GM18873 (cell line): ENCODE data around the gene NCBP2.

ENCODE experiments used
- ATAC-seq: cut with Tn5 transposase; IDR thresholded peaks from one replicate; pipeline ENCODE4 v1.9.1; 2021; ENCODE audit warnings: mild to moderate bottlenecking, moderate library complexity, moderate number of reproducible peaks; ENCODE audit not compliant: unreplicated experiment, low FRiP score

Gene NCBP2

DNA sequence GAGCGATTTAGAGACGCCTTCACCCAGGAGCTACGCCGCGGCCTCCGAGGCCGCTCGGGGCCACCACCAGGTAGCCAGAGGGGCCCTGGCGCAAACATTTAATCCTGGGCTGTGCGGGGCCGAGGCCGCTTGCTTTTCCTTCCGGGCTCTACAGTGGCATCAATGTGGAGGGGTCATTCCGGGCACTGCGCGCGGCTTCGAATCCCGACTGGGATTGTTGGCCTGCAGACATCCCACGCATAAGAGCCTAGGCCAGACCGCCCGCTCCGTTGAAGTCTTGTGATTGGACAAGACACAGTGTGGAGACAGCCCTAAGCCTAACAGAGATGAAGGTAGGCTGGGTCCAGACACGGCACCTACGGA is 568 bp upstream of the NCBP2 start:
- ATAC-seq, result peak; percentile 11

DNA sequence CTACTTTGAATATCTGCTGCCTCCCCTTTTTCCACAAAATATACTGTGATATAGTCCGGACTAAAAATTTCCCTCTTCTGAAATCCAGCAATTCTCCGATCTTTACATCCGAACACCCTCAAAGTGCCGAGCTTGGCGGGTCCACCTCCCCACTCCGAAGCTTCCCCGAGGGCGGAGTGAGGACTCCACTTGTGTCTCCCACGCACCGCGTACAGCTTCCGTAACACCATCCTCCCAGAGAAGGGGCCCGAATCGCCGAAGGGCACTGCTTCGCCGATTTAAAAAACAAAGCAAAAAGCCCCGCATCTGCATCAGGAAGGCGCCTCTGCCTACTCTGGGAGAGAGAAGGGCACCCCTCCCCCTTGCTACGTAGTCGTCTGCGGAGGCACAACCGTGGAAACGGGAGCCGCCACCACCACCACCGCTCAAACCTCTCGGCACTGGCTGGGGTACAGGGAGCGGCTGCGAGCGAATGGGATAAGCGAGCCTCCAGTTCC is 551 bp downstream of the NCBP2 start:
- ATAC-seq, result peak; percentile 20

DNA sequence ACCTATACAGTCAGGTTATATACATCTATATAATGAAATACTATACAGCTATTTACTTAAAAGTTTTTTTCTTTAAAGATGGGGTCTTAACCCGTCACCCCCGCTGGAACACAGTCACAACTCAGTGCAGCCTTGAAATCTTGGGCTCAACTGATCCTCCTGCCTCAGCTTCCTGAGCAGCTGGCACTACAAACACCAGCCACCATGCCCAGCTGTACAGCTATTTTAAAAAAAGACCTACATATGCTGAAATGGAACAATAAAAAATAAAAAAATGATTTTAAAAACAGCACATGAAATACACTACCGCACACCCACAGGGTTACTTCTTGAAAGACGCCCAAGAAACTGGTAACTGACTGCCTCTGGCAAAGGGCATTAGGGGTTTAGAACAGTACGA is 3.8 kb downstream of the NCBP2 start:
- no peak for ATAC-seq

DNA sequence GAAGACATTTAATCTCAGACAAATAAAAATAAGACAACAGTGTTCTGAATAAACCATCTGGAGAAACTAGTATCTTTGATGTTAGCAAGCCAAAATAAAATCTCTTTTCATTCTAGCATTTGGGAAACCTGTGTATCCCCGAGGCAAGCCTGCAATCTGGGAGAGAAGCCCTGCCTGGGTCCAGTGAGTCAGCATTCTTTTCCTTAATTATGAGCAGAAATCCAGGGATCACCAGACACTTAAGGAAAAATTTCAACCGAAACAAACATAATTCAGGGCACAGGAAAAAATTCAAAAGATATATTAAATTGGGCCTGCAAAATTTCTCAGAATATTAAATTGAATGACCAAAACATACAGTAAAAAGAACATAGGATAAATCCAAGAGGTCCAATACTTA is 4.2 kb downstream of the NCBP2 start:
- no peak for ATAC-seq

DNA sequence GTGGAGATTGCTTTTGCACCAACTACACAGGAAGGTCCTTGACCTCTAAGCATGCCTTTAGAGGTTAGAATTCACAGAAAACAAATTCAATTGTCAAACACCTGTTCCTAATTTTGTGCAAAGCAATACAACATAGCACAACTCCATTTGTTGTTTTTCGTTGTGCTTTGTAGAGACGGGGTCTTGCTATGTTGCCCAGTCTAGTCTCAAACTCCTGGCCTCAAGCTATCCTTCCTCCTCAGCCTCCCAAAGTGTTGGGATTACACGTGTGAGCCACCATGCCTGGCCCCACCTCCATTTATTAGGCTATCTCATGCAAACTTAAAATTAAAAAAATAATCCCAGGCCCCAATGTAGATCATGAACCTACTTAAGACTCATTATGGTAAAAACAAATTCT is 6.0 kb downstream of the NCBP2 start:
- no peak for ATAC-seq

DNA sequence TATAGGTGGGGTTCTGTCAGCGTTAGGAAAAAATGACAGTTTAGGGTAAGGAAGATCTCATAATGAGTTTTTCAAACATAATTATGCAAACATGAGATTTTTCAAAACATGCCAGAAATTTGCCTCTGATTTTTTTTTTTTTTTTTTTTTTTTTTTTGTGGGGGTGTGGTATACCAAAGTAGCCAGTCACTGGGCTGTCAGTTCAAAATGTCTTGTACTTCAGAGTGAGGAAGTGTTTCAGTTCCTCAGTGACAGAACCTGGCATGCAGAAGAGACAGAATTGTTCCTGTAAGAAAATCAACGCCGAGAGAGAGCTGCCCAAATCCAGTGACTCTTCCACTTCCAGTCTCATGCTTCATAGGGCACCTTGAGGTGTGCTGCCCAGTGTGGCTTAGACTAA is 9.7 kb downstream of the NCBP2 start:
- ATAC-seq, result no peak

DNA sequence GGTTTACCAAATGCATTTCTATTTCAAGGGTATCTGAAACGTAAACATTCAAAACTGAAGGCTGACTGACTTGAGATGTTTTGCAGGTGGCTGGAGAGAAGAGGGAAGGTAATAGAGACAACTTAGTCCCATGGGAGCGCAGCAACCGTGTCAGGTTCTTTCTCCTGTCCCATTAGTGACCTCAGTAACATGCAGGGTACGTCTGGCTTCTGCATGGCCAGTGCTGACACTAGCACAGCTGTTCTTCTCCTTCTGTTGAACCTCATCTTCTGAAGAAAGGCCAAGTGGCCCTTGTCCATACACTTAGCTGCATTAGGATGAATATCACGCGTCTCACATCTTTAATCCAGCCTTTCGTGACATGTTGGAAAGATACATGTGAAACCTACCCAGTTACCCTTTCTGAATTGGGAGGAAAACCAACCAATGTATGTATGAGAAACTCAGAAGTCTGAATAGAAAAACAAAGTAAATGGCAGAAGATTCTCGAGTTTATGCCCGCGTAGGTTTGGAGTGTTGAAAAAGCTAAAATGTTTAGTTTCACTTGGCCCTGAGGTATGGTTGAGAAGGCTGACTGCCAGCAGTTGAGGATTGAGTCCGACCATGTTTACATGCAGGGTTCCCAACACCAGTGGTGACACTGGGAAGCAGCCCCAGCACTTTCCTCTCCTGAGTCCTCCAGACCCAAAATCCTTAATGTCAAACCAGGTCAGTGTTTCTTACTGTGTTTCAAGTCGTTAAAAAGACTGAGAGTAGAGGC is 10.3 kb downstream of the NCBP2 start:
- no peak for ATAC-seq

DNA sequence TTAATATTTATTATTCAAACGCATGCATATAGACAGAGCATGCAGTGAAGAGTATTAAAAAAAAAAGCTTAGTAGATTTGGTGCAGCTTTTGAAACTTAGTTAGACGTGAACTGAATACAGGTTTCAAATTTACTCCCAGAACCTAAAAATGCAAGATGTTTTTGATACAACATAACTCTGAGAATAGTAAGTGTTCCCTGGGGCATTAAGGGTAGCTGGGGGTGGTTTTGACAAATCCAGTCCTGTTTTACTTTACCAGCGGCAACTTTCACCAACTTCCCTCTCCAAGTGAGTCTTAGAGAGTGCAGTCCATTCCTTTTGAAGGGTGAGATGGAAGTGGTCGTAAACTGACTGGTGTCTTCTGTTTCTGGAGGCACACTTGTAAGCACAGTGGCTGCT is 11.2 kb downstream of the NCBP2 start:
- ATAC-seq, result no peak

DNA sequence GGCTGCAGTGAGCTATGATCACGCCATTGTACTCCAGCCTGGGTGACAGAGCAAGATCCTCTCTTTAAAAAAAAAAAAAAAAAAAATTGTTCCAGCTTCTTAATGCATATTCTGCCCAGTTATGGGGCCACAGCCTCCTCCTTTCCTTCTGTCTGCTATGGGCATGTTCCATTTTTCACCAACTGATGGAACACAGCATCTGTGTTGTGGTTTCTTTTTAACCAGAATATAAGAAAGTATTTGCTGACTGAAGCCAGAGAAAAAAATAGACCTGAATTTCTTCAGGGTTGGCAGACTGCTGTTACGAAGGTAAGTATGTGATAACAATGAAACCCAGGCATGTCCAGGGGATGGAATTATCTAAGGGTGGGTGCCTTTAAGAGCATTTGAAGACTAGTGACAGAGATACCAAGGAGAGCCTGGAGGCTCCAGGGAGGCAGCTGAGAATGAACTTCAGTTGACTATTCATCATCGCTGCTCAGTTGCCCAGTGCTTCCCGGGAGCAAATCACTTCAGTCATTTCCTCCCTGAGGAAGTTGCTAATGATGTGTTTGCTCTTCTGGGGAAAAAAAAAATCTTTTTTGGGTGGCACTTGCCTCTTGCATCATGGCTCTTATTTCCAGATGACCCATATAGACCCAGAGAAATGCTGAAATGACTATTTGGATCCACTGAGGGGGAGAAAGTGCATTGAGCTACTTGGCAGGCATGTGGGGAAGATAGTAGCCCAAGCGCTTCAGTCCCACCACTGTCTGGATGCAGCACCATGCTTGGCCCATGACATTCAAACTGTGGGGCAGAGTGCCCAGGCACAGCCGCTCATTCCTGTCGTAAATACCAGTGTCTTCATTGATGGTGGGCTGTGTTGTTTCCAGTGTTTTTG is 14.5 kb downstream of the NCBP2 start:
- ATAC-seq, result no peak

DNA sequence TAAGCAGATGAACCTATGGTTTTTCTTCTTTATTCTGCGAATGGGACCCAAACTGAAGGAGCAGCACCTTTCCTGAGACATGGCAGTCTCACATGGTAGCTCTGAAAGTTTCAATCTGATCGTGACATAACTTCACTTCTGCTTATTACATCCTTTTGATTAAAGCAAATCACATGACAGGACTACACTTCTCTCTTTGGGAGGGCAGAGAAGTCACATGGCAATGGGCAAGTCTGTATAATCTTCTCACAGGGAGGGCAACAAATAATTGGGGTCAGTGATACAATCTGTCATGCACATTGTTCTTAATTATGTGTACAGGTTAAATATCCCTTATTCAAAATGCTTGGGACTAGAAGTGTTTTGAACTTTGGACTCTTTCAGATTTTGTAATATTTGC is 21.6 kb downstream of the NCBP2 start:
- ATAC-seq, result no peak

DNA sequence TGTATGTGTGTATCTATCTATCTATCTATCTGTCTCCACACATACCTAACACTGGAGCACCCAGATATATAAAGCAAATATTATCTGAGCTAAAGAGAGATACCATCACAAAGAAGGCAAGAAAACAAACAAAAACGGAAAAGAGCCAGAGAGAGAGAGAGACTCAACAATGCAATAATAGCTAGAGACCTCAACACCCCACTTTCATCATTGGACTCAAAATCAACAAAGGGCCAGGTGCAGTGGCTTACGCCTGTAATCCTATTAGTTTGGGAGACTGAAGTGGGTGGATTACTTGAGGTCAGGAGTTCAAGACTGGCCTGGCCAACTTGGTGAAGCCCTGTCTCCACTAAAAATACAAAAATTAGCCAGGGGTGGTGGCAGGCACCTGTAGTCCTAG is 23.4 kb downstream of the NCBP2 start:
- no peak for ATAC-seq

DNA sequence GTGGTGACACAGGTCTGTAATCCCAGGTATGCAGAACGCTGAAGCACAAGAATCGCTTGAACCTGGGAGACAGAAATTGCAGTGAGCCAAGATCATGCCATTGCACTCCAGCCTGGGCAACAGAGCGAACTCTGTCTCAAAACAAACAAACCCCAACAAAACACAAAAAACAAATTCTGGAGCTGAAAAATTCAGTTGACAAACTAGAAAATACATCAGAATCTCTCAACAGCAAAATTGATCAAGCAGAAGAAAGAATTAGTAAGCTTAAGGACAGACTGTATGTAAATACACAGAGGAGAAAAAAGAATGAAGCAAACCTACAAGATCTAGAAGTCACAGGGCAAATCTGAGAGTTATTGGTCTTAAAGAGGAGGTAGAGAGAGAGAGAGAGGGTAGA is 25.3 kb downstream of the NCBP2 start:
- ATAC-seq, result no peak

DNA sequence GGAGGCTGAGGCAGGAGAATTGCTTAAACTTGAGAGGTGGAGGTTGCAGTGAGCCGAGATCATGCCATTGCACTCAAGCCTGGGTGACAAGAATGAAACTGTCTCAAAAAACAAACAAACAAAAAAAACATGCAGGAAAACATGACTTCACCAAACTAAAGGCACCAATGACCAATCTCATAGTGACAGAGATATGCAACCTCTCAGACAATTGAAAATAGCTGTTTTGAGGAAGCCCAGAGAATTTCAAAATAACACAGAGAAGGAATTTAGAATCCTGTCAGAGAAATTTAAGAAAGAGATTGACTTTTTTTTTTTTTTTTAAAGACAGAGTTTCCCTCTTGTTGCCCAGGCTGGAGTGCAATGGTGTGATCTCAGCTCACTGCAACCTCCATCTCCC is 26.1 kb downstream of the NCBP2 start:
- no peak for ATAC-seq

DNA sequence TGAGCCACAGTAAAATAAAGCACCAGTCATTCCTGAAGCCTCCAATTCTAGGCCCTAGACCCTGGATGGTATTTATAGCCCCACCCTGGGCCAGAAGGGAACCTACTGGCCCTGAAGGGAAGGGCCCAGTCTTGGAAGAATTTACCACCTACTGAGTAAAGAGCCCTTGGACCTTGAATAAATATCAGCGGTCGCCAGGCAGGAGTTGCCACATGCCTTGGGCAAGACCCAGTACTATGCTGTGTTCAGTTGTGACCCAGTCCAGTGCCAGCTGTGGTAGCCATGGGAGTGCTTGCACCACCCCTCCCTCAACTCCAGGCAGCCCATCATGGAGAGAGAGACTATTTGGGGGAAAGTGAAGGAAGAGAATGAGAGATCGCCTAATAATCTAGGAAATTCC is 27.0 kb downstream of the NCBP2 start:
- ATAC-seq, result no peak

DNA sequence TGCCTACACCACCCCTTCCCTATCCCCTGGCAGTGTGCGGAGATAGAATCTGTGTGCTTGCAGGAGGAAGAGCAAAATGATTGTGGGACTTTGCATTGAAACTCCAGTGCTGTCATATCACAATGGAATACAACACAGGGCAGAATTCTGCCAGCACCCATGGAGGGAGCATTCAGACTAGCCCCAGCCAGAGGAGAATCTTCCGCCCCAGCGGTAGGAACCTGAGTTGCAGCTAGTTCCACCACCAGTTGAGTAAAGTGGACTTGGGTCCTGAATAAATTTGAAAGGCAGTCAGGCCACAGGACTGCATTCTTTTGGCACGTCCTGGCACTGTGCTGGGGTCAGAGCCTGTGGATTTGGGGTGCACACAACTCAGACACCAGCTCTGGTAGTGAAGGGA is 27.5 kb downstream of the NCBP2 start:
- no peak for ATAC-seq

DNA sequence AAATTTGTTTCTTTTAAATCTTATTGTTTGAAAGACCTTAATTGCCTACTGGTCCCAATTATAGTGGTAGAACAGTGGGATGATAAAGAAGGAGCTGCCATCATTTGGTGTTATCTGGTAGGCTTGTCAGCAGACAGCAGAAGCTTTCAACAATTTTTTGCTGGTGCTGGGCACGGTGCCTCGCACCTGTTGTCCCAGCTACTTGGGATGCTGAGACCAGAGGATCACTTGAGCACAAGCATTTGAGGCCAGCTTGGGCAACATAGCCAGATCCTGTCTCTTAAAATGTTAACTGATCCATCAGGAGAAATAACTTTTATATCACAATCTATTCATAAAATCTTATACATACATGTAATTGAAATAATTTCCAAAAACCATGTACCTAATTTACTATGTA is 38.6 kb downstream of the NCBP2 start:
- no peak for ATAC-seq

DNA sequence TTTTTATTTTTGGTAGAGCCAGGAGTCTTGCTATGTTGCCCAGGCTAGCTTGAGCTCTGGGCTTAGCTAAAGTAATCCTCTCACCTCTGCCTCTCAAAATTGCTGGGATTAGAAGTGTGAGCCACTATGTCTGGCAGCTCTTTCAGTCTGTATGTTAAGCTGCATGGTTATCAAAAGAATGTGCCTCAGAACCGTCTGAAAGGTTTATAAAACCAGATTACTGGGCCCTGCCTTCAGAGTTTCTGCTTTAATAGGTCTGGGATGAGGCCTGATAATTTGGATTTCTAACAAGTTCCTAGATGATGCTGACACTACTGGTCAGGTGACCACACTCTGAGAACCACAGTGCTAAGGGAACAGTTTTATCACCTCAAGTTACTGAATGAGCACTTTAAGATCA is 40.0 kb downstream of the NCBP2 start:
- ATAC-seq, result no peak

DNA sequence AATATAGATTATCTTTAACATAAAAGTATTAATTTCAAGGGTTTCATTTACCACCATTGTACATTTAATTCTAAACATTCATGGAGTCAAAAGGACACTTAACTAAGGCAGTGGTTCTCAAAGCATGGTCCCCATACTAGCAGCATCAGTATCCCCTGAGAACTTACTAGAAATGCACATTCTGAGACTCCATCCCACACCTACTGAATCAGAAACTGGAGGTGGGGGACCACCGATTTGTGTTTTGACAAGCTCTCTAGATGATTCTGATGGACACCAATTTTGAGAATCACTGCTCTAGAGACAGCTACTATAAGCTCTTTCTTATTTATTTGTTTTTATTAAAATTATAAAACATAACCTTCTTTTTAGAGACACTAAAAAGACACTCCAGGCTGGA is 40.6 kb downstream of the NCBP2 start:
- no peak for ATAC-seq

DNA sequence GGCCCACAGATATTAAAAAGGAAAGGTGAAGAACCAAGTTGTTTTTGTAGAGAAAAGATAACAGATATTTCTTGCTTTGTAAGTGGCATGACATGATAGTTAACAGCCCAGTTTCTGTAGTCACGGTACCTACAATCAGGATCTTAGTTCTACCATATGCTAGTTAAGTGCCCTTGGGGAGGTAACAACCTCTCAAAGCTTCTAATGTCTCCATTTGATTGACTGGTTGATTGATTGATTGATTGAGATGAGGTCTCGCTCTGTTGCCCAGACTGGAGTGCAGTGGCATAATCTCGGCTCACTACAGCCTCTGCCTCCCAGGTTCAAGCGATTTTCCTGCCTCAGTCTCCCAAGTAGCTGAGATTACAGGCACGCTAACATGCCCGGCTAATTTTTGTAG is 46.1 kb downstream of the NCBP2 start:
- ATAC-seq, result no peak

DNA sequence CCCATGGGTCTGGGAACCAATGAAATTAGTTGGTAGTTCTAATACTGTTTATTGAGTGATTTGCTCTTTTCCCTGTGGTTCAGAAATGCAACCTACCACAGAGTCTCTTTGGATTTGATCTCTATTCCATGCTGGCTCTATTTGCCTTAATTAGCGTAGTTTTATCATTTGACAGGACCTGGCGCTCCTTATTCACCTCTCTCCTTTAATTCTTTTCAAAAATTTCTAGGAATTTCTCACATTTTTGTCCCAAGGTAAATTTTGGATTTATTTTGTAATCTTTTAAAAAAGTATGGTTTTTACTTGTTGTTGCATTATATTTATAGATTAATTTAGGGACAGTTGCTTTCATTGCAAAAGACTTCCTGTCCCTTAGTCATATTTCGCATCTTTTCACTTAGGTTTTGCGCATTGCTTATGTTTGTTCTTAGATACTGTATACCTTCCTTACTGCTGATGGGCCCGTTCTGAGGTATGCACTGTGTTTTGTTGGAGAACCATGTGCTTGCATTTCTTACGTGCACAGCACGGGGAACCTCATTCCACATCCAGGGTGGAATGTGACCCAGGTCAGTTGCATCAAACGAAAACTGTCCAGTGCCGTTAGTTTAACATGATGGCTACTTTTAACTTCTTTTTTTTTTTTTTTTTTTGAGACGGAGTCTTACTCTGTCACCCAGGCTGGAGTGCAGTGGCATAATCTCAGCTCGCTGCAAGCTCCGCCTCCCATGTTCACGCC is 47.6 kb downstream of the NCBP2 start:
- no peak for ATAC-seq
